Measurements from ENCODE around the gene SMARCB1. TPM values are rescaled to one million over a fixed set of nuclear protein-coding genes. Genes with fewer than 3 reads are reported as not detected.
A peak's percentile ranks its signal among the peaks of the same experiment; 100 is the strongest.

Gene SMARCB1
- total RNA-seq, 1 experiment from 2014 or later: 85.9 TPM

GRCh38 chr22:23849009-23850006 is 62.5 kb downstream of the SMARCB1 start:
- H3K9ac ChIP-seq (ENCODE audit: low read length): no peak overlapping the region
- TF ChIP-seq CTCF (conservative IDR thresholded peaks at IDR 0.05; ENCODE audit: low read depth, low read length) (peak; percentile 83), EZH2 (IDR thresholded peaks at IDR 0.05; ENCODE audit: low read length, unreplicated experiment) (no peak)
- no peaks in the 10 kb centered on the region for H3K9me2 ChIP-seq (replicated peaks; ENCODE audit: low read length)
- no peaks in the 10 kb centered on the region for H3K79me2 ChIP-seq (ENCODE audit: low read length)
- no peaks in the 10 kb centered on the region for H3K4me1 ChIP-seq (ENCODE audit: insufficient read depth, low read length)
- peak overlapping the region; percentile 87 for H2AFZ ChIP-seq (ENCODE audit: low read length)
- ChIA-PET CTCF (interaction anchor here (0.6 to 1.0 kb wide), 8 partner anchors 9 to 257 kb away, joined by 3 to 6 read pairs (median 4); partner anchors contain the start of genes CHCHD10, SMARCB1 and ZNF70), POLR2A (ENCODE audit: unreplicated experiment) (no interaction called here)
- H3K4me3 ChIP-seq (ENCODE audit: low read length): no peak overlapping the region; the same call in 1 of the 2 replicates
- H3K36me3 ChIP-seq (ENCODE audit: low read depth, low read length): no peaks in the 10 kb centered on the region
- no peaks in the 10 kb centered on the region for H3F3A ChIP-seq (ENCODE audit: low read length, unreplicated experiment)
- no peaks in the 10 kb centered on the region for H4K20me1 ChIP-seq (ENCODE audit: low read length)
- ATAC-seq: peak; percentile 93
- H3K27ac ChIP-seq (ENCODE audit: low read length): no peak overlapping the region
- no TSS peak for BruUV-seq (replicated peaks)
- DNase-seq: peak; percentile 79
- intact Hi-C loops (cut with micrococcal nuclease): loop anchor here (5.0 kb wide), 2 partner anchors 82 to 307 kb away; partner anchors contain the start of gene CHCHD10
- peak overlapping the region; percentile 72 for H3K4me2 ChIP-seq (ENCODE audit: low read length)
- H3K9me3 ChIP-seq (ENCODE audit: low read length): no peaks in the 10 kb centered on the region
- H3K27me3 ChIP-seq (ENCODE audit: low read length): no peaks in the 10 kb centered on the region

DNA sequence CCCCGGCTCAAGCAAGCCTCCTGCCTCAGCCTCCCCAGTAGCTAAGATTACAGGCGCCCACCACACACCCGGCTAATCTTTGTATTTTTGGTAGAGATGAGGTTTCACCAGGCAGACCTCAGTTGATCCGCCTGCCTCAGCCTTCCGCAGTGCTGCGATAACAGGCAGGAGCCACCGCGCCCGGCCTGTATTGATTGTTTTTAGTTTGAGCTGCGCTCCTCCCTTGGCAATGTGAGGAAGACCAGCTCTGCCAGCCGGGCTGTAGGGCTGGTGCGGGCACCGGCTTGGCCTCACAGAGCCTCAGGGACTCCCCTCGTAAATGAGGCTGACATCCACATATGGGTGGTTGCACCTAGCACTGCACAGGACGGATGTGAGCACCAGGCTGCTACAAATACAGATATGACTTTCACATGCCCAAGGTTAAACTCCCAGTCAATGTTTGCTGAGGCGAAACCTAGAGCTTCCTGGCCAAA is 63.4 kb downstream of the SMARCB1 start:
- Histone ChIP-seq H3K27ac (ENCODE audit: low read length) (no peak overlapping the region), H3K4me2 (ENCODE audit: low read length) (0 out of 2 replicates have a peak overlapping the region, but pooled peaks have one; percentile 72), H3K9me2 (replicated peaks; ENCODE audit: low read length) (no peaks in the 10 kb centered on the region), H3K36me3 (ENCODE audit: low read depth, low read length) (no peaks in the 10 kb centered on the region), H3K79me2 (ENCODE audit: low read length) (no peaks in the 10 kb centered on the region), H2AFZ (ENCODE audit: low read length) (no peak overlapping the region), H3K9me3 (ENCODE audit: low read length) (no peaks in the 10 kb centered on the region), H3K27me3 (ENCODE audit: low read length) (no peaks in the 10 kb centered on the region), H3K4me3 (ENCODE audit: low read length) (no peak overlapping the region), H3K4me1 (ENCODE audit: insufficient read depth, low read length) (no peaks in the 10 kb centered on the region), H3K9ac (ENCODE audit: low read length) (no peak overlapping the region), H3F3A (ENCODE audit: low read length, unreplicated experiment) (no peaks in the 10 kb centered on the region), H4K20me1 (ENCODE audit: low read length) (no peaks in the 10 kb centered on the region)
- ATAC-seq (no peak), DNase-seq (no peak)
- intact Hi-C loops (cut with micrococcal nuclease): no loop called here
- TF ChIP-seq EZH2phosphoT487 (IDR thresholded peaks at IDR 0.05; ENCODE audit: borderline replicate concordance, low read length) (no peak), CTCF (conservative IDR thresholded peaks at IDR 0.05; ENCODE audit: low read depth, low read length) (no peak), EZH2 (IDR thresholded peaks at IDR 0.05; ENCODE audit: low read length, unreplicated experiment) (no peak)
- no TSS peak for BruUV-seq (replicated peaks)
- CTCF ChIA-PET: interaction anchor here (0.6 to 1.0 kb wide), 8 partner anchors 9 to 258 kb away, joined by 3 to 6 read pairs (median 4); partner anchors contain the start of genes CHCHD10, SMARCB1 and ZNF70
- POLR2A ChIA-PET (ENCODE audit: unreplicated experiment): no interaction called here

All from PC-3 (cell line).